ENCODE data around the gene TSPAN2.

DNA sequence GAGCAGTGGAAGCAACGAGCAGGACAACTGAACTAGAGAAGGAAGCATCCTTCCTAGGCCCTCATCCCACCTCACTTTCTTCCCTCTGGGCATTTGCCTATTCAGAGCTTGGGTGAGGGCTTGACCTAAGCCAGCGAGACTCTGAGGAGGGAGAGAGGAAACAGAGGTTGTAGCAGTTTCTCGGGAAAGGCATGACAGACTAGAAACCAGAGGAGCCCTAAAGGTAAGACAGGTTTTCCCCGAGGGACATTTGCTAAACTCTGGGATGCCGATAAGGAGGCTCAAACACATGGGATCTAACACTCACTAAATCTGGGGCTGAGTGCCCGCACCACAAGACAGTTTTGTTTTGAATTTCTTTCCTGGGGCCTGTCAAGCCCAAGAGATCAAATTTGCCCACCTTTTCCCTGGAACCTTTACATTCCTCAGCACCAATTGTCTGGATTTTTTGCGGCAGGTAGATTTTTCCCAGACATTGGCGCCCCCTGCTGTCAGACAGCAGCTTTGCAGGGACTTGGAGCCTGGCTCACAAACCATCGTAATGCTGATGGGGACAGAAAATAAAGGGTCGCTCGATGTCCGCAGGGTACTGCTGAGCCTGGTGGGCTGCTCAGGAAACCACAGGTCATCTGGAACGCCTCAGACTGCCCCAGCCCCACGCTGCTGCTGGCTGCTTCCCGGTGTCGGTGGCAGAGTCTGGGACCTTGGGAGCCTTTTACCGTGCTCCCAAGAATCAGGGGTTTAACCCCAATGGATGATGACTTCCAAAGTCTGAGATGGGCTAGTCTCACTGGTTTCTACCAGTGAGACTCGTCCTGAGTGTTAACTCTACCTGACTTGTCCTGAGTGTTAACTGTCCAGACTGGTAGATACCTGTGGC, 23.4 kb upstream of the TSPAN2 start:
- TF ChIP-seq RAD21 (conservative IDR thresholded peaks at IDR 0.05 in 1 of 2, IDR thresholded peaks at IDR 0.05 in 1 of 2), result peak; percentile 68 to 70
- no peak for TF ChIP-seq JUN (IDR thresholded peaks at IDR 0.05)
- TF ChIP-seq SREBF2 (IDR thresholded peaks at IDR 0.05), result no peak
- TF ChIP-seq, protein P1, sequence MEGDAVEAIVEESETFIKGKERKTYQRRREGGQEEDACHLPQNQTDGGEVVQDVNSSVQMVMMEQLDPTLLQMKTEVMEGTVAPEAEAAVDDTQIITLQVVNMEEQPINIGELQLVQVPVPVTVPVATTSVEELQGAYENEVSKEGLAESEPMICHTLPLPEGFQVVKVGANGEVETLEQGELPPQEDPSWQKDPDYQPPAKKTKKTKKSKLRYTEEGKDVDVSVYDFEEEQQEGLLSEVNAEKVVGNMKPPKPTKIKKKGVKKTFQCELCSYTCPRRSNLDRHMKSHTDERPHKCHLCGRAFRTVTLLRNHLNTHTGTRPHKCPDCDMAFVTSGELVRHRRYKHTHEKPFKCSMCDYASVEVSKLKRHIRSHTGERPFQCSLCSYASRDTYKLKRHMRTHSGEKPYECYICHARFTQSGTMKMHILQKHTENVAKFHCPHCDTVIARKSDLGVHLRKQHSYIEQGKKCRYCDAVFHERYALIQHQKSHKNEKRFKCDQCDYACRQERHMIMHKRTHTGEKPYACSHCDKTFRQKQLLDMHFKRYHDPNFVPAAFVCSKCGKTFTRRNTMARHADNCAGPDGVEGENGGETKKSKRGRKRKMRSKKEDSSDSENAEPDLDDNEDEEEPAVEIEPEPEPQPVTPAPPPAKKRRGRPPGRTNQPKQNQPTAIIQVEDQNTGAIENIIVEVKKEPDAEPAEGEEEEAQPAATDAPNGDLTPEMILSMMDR (IDR thresholded peaks at IDR 0.05), result peak; percentile 69
- TF ChIP-seq, protein P2, sequence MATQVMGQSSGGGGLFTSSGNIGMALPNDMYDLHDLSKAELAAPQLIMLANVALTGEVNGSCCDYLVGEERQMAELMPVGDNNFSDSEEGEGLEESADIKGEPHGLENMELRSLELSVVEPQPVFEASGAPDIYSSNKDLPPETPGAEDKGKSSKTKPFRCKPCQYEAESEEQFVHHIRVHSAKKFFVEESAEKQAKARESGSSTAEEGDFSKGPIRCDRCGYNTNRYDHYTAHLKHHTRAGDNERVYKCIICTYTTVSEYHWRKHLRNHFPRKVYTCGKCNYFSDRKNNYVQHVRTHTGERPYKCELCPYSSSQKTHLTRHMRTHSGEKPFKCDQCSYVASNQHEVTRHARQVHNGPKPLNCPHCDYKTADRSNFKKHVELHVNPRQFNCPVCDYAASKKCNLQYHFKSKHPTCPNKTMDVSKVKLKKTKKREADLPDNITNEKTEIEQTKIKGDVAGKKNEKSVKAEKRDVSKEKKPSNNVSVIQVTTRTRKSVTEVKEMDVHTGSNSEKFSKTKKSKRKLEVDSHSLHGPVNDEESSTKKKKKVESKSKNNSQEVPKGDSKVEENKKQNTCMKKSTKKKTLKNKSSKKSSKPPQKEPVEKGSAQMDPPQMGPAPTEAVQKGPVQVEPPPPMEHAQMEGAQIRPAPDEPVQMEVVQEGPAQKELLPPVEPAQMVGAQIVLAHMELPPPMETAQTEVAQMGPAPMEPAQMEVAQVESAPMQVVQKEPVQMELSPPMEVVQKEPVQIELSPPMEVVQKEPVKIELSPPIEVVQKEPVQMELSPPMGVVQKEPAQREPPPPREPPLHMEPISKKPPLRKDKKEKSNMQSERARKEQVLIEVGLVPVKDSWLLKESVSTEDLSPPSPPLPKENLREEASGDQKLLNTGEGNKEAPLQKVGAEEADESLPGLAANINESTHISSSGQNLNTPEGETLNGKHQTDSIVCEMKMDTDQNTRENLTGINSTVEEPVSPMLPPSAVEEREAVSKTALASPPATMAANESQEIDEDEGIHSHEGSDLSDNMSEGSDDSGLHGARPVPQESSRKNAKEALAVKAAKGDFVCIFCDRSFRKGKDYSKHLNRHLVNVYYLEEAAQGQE (IDR thresholded peaks at IDR 0.05), result no peak
